K562 (cell line): Measurements from ENCODE around the gene NUAK1. TPM values are rescaled to one million over a fixed set of nuclear protein-coding genes. Genes with fewer than 3 reads are reported as not detected.

Source experiments
- ATAC-seq: fragments of 200-7000 bp; cut with Tn5 transposase; 3 replicates; pipeline ENCODE4 v1.9.1; 2020; ENCODE audit warnings: moderate library complexity
- BruUV-seq: library from RNA; stranded (reverse); fragments of 400-500 nt; replicated peaks from 2 replicates; lab custom pipeline; 2021; lab: Mats Ljungman, UMichigan
- CTCF ChIA-PET: fragments of 300-600 bp; formaldehyde crosslinking; extraction: SDS; loops from one replicate; lab custom pipeline; 2021; ENCODE audit warnings: low intra/inter-chr PET ratio; lab: Yijun Ruan, JAX
- POLR2A ChIA-PET: fragments of 300-600, 350-650 bp; sonication (Branson Sonifier 250); formaldehyde crosslinking; extraction: SDS; loops from one replicate; lab custom pipeline; 2021; ENCODE audit warnings: antibody characterized with exemption, inconsistent platforms; lab: Yijun Ruan, JAX
- DNase-seq, 4 experiments: peaks; one replicate each; pipeline versions ENCODE4 v3.0.0 to v3.0.0-alpha.2; 2011 to 2018; ENCODE audit warnings: low spot score in 3 of 4, mixed read lengths in 3 of 4; ENCODE audit errors: extremely low read depth in 1 of 4
- FAIRE-seq: peaks from 2 replicates; lab custom pipeline; 2011; peaks lifted over from hg19 to GRCh38; lab: Jason Lieb, UNC
- H2AFZ ChIP-seq: 2 replicates; pipeline ENCODE4 v1.6.0; 2011; ENCODE audit warnings: low read depth, low read length, control low read depth, inconsistent platforms
- H3K27ac ChIP-seq: fragments of 200-600 bp; 3 replicates; pipeline ENCODE4 v1.8.0; 2011; ENCODE audit warnings: low read depth, mild to moderate bottlenecking, control low read depth, inconsistent platforms, low read length, moderate library complexity, mixed read lengths; ENCODE audit errors: extremely low read depth
- H3K27me3 ChIP-seq, 2 experiments: fragments of 300-600 bp in 1 of 2; 2 replicates in 1 of 2; 3 replicates in 1 of 2; pipeline versions ENCODE4 v1.6.0 to v1.8.0; 2011; ENCODE audit warnings: inconsistent platforms in 2 of 2, low read length in 2 of 2, mild to moderate bottlenecking in 1 of 2, mixed read lengths in 1 of 2, moderate library complexity in 1 of 2; ENCODE audit not compliant: control insufficient read depth in 2 of 2, insufficient read depth in 2 of 2
- H3K36me3 ChIP-seq: fragments of 300-600 bp; 3 replicates; pipeline ENCODE4 v1.8.0; 2011; ENCODE audit warnings: mild to moderate bottlenecking, low read length, inconsistent platforms; ENCODE audit not compliant: control insufficient read depth, insufficient read depth
- H3K4me1 ChIP-seq, 2 experiments: fragments of 200-600 bp in 1 of 2; replicated peaks in 1 of 2; 2 replicates in 1 of 2; 3 replicates in 1 of 2; pipeline versions ENCODE4 v1.5.1 to v1.8.0; 2011; ENCODE audit warnings: inconsistent platforms in 2 of 2, low read length in 2 of 2, mild to moderate bottlenecking in 1 of 2, mixed read lengths in 1 of 2, moderate library complexity in 1 of 2; ENCODE audit not compliant: control insufficient read depth in 2 of 2, insufficient read depth in 2 of 2
- H3K4me2 ChIP-seq: 2 replicates; pipeline ENCODE4 v1.6.1; 2011; ENCODE audit warnings: low read length, control low read depth, inconsistent platforms, mixed read lengths; ENCODE audit not compliant: insufficient read depth
- H3K4me3 ChIP-seq: fragments of 200-600 bp; sonication (generic), shearing (Covaris generic); 2 replicates; pipeline ENCODE4 v1.5.1; 2016; ENCODE audit warnings: control low read depth, inconsistent platforms
- H3K79me2 ChIP-seq: fragments of 200-600 bp; 3 replicates; pipeline ENCODE4 v1.8.0; 2011; ENCODE audit warnings: low read length, inconsistent platforms; ENCODE audit not compliant: control insufficient read depth, insufficient read depth
- H3K9ac ChIP-seq, 2 experiments: 2 replicates each; pipeline versions ENCODE4 v1.6.0 to v1.6.1; 2011; ENCODE audit warnings: low read depth in 2 of 2, low read length in 2 of 2, control low read depth in 1 of 2, inconsistent platforms in 1 of 2, mild to moderate bottlenecking in 1 of 2, mixed read lengths in 1 of 2; ENCODE audit not compliant: insufficient read depth in 1 of 2
- H3K9me1 ChIP-seq: one replicate; pipeline ENCODE4 v1.6.0; 2011; ENCODE audit warnings: inconsistent platforms, mild to moderate bottlenecking, low read length, moderate library complexity; ENCODE audit not compliant: control insufficient read depth, insufficient read depth
- H3K9me3 ChIP-seq: replicated peaks from 2 replicates; pipeline ENCODE4 v1.5.1; 2011; ENCODE audit warnings: low read depth, low read length, inconsistent platforms; ENCODE audit not compliant: control insufficient read depth, insufficient read depth
- H4K20me1 ChIP-seq: replicated peaks from 2 replicates; pipeline ENCODE4 v1.6.1; 2011; ENCODE audit warnings: low read length, inconsistent platforms, mixed read lengths; ENCODE audit not compliant: control insufficient read depth, insufficient read depth
- EGR1 ChIP-seq: fragments of 450-650 bp; conservative IDR thresholded peaks from 2 replicates; pipeline ENCODE4 v1.6.1; 2017; ENCODE audit warnings: mild to moderate bottlenecking
- ESRRA ChIP-seq: fragments of 450-650 bp; IDR thresholded peaks from 2 replicates; pipeline ENCODE4 v1.6.1; 2014; ENCODE audit warnings: low read depth, mild to moderate bottlenecking, moderate library complexity, borderline replicate concordance
- NFE2 ChIP-seq: IDR thresholded peaks from 2 replicates; pipeline ENCODE4 v1.6.1; 2014; ENCODE audit warnings: antibody characterized with exemption, low read depth
- TSHZ1 ChIP-seq: fragments of 250-450 bp; sonication (Bioruptor Pico); IDR thresholded peaks from 2 replicates; pipeline ENCODE4 v1.4.0; 2020; ENCODE audit warnings: mild to moderate bottlenecking, moderate library complexity
- ZNF280A ChIP-seq: fragments of 450-650 bp; IDR thresholded peaks from 2 replicates; pipeline ENCODE4 v1.6.1; 2018; ENCODE audit warnings: mild to moderate bottlenecking, low read depth; ENCODE audit not compliant: partially characterized antibody
- ZNF696 ChIP-seq: fragments of 250-450 bp; sonication (Bioruptor Pico); conservative IDR thresholded peaks from 2 replicates; pipeline ENCODE4 v1.4.0; 2020; ENCODE audit warnings: mild to moderate bottlenecking, moderate library complexity
- WGBS: fragments of 100-300 bp; shearing (Covaris generic); methylation state at CpG from one replicate; pipeline ENCODE4 v1.1.6; 2016; ENCODE audit warnings: low coverage, mixed read lengths; ENCODE audit not compliant: insufficient coverage; ENCODE audit errors: missing lambda C conversion rate; 5-methylcytosine and 5-hydroxymethylcytosine counted together
- in situ Hi-C: fragments of 300-500 bp; cut with MboI; formaldehyde crosslinking; loops from 4 replicates; pipeline ENCODE4 v1.15.0; 2018; ENCODE audit warnings: inconsistent platforms, mixed read lengths
- intact Hi-C: fragments of 100-400 bp; cut with micrococcal nuclease; formaldehyde crosslinking; loops from 2 replicates; pipeline ENCODE4 v1.14.2; 2022
- polyA plus RNA-seq, 8 experiments: library from polyadenylated mRNA; depleted of rRNA in 4 of 8; stranded (reverse) in 5 of 8; unstranded in 3 of 8; fragments of >200 nt; fragmentation: Nextera tagmentation in 2 of 8; fragmentation: Illumina TruSeq in 1 of 8; extraction: Ambion mirVana in 2 of 8; extraction: Trizol in 1 of 8; gene quantifications; 2 replicates each; pipeline versions ENCODE4 v1.2.1 to v1.2.3, GENCODE V29; 2011 to 2014; ENCODE audit warnings: inconsistent platforms in 1 of 8, missing spikeins in 1 of 8
- total RNA-seq, 7 experiments: library from RNA; depleted of rRNA in 6 of 7; stranded (reverse); fragments of >200 nt in 6 of 7; fragmentation: Illumina TruSeq in 2 of 7; extraction: Trizol in 2 of 7; gene quantifications; 2 replicates each; pipeline versions ENCODE4 v1.2.1 to v1.2.3, GENCODE V29; 2011 to 2021; ENCODE audit warnings: low replicate concordance in 1 of 7

The NUAK1 gene
- total and polyA plus RNA-seq, 9 of the 15 experiments (the other 6 are each of a cell fraction or from before 2014, with no cell fraction given), result 0.02 TPM; not detected in 8

- TF ChIP-seq TSHZ1 (CRISPR knock-in tag) (no peak), NFE2 (no peak), ZNF280A (no peak), EGR1 (no peak)
Observed at GRCh38 chr12:106074361-106074705, 64.4 kb downstream of the NUAK1 start (continued).

GRCh38 chr12:106073179-106073578 is 65.6 kb downstream of the NUAK1 start:
- Histone ChIP-seq H3K27me3 (peaks cover 0 to 16% of the 10 kb centered on the region in 2 experiments; a peak in 2 of 5 replicates), H3K9me1 (no peaks in the 10 kb centered on the region), H3K4me3 (no peak overlapping the region), H3K79me2 (no peaks in the 10 kb centered on the region), H3K9me3 (no peaks in the 10 kb centered on the region), H3K4me2 (no peak overlapping the region), H3K36me3 (no peaks in the 10 kb centered on the region), H2AFZ (no peak overlapping the region), H4K20me1 (peaks cover 7% of the 10 kb centered on the region; the same call in 1 of the 2 replicates), H3K9ac (no peak overlapping the region), H3K27ac (no peak overlapping the region), H3K4me1 (no peaks in the 10 kb centered on the region)
- ChIA-PET CTCF (no interaction called here), POLR2A (no interaction called here)
- ATAC-seq (no peak), FAIRE-seq (no peak), DNase-seq (no peak)
- intact Hi-C loops (no loop called here), in situ Hi-C loops (no loop called here)
- TF ChIP-seq ESRRA (peak; percentile 68; the same call in 1 of the 2 replicates), ZNF696 (CRISPR knock-in tag) (no peak)
- WGBS, result 0% methylated on average over 3 of the region's 3 CpGs
- BruUV-seq, result no TSS peak
